ENCODE results near the gene PIGP.
"Not testable (repeated sequence)": the region's sequence is repeated elsewhere in the genome, so short reads cannot be mapped to it uniquely, and the experiment has no call there.

PIGP gene

DNA sequence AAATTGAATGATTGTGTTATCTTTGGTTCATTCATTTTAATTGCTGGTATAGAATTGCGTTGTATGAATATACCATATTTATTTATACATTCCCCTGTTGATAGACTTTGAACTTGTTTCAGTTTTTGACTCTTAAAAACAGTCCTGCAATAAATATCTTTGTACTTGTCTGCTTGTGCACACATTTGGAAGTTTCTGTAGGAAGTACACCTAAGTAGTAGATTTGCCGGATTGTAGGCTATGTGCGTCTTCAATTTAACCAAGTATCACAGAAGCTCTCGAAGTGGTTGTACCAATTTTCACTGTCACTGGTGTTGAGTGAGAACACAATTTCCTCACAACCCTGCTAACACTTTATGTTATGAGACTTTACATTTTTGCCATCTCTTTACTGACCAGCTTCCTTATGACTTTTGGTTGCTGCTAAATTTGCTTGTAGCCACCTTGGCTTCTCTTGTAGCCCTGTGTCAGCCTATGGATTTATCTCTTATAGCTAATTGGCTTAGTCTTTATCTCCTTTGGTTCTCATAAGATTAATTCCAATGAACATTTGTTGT lies 2.4 kb upstream of the PIGP start:
- no peak for DNase-seq

DNA sequence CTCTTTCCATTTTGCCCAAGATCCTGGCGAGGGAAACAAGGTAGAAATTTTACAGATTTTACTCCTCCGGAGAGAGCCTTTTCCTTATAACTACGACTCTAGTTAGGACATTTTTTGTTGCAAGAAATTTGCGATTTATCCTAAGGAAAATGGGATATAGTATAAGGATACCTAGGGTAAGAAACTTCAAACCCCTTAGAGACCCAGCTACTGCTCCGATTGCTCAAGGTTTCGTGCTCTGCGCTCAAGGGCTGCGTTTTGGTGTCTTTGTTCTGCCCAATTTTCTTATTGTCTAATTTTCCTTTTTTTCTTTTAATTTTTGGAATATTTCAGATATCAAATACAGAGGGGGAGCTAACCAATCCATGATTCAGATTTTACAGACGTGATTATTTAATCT lies 1.7 kb upstream of the PIGP start:
- DNase-seq = no peak

DNA sequence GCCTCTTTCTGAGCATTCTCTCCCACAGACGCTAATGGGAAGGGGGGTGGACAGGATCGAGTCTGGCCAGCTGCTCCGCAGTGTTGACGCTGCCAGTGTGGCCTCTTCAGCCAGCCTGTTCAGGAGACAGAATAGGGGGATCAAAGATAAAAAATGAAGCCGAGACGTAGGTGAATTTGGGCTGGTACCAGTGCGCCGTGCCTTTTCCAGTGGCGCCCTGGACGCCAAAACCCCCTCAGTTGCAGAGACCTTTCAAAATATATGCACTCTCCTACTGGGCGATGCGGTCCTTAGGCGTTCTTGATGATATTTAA lies 1.3 kb upstream of the PIGP start:
- DNase-seq = no peak

DNA sequence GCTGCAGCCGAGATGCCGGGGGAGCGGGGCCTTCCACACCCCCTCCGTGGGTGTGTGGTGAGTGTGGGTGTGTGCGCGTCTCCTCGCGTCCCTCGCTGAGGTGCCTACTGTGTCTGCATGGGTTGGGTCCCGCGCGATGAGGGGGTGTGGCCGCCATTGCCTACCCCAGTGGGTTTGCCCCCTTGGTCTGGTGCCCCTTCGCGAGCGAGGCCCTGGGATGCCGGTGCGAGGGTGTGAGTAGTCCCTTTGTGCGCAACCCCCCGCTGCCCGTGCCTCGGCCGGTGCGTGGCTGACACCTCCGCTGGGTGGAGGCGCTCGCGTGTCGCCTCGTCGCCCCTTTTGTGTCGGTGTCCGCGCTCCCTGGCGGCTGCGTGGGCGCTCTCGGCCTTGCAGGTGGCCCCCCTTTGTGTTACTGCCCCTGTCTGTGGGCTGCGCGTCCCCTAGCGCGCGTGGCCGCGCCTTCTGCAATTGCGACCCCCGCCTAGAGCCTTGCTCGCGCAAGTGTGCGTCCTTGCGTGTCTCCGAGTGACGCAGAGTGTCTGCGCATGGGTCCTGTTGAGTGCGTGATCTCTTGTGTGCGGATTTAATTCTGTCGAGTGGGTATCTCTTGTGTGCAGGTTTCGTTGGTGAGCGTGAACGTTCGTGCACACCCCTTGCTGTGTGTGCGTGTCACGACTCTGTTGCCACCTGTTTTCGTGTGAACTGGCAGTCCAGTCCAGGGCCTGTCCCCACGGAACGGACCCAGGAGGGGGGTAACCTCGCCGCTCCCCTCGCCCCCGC lies 736 bp upstream of the PIGP start:
- DNase-seq = peak; percentile 60

DNA sequence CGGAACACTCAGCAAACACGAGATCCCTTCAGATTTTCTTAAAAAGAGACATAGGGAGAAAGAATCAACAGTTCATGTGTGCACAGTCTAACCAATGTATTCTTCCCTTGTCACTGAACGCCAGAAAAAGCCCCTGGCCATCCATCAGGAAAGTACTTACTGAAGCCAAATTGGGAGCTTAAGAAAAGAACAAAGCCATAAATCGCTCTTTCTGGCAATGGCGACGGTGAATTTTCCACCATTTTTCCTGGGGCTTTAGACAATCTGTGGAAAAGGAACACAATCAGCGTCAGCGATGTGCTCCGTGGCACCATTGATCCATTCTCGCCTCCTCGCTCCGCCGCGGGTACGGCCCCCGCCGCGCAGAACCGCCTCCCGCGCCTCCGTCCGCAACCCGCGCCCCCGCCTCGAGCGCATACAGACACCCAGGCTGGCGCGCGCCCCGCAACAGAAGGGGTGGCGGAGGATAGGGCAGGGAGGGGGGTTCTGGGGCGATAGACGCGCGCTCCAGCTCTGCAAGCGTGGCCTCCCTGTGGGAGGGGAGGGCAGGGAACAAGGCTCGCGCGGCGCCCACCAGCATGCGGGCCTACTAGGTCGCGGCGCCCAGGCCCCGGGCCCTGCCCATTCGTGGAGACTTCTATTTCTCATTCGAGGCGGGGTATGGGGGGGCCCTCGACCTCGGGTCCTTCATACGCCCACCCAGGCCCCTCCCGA lies 440 bp downstream of the PIGP start:
- DNase-seq = peak; percentile 92

DNA sequence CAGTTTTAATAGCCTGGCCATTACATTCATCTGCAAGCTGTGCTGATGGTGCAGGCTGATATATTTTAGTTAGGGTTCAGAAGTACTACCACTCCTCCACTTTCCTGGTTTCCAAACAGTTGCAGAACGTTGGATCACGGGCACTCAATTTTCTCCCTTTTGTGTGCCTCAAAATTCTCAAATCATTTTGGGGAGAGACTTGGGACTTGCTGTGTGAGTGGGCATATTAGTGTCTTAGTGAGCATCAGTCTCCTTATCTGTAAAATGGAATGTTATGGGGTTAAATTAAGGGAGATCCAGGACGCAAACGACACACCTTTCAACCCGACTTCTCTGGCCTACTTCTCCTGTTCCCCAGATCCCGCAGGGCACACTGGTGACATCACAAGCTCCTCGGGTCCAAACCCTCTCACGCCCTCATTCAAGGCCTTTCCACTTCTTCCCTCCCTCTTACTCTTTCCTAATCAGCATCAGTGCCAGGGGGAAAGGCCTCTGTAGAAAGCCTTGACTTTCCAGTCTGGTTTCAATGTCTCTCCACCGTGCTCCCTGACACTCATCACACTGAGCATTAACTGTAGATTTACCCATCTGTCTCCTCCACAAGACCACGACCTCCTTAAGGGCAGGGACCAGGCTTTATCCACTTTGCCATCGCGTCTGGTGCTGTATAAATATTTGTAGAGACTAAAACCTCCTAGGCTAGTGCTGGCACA lies 1.2 kb downstream of the PIGP start:
- peak; percentile 38 for DNase-seq

DNA sequence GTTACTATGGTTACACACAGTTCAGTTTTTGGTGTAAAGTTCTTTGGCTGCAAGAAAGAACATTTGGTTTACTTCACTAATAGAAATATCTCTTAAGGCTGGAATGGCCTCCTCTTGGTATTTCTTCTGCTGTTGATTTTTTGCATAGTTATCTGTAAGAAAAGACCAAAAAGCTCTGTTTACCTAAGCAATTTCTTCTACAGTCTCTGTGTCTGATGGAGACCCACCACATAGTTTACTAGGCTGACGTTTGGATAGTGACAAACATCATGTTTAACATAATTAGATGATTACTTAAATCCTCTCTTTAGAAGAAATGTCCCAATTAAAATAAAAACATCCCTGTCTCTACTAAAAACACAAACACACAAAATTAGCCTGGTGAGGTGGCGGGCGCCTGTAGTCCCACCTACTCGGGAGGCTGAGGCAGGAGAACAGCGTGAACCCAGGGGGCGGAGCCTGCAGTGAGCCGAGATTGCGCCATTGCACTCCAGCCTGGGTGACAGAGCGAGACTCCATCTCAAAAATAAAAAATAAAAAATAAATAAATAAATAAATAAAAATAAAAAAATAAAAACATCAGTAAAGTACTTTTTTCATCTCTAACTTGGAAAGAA lies 7.2 kb downstream of the PIGP start:
- no peak for DNase-seq

DNA sequence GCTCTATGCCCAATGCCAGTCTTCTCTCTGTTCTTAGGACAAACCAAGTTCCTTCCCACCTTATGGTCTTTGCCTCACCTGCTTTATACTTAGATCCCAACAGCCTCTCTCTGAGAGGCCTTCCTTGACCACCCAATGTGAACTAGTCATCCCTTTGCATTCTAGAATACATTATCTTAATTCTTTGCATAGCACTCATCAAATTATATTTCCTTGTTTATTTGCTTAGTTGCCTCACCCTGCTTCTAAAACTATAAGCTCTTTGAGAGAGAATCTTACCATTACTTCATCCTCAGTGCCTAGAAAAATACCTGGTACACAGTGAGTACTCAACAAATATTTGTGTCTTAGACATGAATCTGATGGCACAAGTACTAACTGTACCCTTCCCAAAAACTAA lies 8.0 kb downstream of the PIGP start:
- DNase-seq = no peak

DNA sequence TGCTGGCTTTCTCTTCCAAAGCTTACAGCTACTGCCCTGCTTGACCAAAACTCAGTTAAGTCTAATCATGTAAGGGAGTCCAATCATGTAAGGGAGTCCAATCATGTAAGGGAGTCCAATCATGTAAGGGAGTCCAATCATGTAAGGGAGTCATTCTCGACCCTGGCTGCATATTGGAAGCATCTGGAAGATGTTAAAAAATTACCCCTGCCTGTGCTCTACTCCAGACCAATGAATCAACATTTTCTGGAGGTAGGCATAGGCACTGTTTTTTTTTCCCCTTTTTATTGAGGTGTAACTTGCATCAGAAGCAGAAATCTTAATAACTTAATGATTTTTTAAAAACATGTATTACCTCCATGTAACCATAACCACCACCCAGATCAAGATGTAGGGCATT lies 9.4 kb downstream of the PIGP start:
- no peak for DNase-seq

DNA sequence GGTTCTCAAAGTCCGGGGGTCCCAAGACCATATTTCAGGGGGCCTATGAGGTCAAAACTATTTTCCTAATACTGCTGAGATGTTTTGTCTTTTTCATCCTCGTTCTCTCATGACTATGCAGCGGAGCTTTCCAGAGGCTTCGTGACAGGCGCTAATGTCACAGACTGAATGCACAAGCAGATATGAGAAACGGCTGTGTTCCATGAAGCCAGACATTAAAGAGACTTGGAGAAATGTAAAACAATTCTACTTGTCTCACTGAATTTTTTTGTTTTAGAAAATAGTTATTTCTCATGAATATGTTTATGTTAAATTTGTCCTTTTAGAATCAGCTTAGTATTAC lies 10.3 kb downstream of the PIGP start:
- no peak for DNase-seq

DNA sequence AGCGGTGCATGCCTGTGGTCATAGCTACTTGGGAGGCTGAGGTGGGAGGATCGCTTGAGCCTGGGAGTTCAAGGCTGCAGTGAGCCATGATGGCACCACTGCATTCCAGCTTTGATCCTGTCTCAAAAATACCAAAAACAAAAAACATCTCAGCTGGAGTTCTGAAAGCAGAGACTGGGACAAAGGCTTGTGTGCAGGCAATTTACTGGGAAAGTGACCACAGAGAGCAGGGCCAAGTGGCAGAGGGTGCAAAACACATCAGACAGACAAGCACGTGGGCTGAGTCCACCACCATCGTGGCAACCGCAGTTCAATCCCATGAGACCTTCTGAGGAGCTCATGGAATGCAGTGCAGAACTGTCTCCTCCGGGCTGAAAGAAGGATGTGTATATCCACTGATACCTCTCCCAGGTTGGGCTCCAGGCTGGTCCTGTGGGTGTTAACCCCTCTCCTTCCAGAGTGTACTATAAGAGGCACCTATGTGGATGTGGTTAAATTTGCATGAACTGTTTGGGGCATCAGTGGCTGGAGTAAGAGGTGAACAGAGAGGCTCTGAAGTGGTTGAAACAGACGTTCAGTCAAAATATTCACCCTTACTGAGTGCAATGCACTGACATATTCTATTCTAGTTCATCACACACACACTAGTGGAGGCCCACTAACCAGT lies 10.8 kb downstream of the PIGP start:
- no peak for DNase-seq

DNA sequence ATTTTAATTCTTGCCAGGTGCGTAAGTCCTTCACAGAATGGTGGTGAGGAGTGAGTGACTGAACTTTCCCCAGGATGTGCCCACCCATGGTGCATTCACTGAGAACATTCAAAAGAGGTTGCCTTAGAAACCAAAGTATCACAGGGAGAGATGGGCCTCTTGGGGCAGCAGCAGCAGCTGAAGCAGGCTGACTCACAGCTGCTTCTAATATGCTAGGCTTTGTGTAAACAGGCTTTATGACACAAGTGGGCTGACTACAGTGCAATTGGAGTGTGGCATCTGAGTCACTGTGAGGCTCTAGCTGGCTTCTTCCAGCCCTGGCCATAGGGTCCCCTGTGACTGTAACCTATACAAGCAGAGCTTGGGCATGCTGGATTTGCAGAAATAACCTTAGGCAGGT lies 12.6 kb downstream of the PIGP start:
- DNase-seq = no peak

DNA sequence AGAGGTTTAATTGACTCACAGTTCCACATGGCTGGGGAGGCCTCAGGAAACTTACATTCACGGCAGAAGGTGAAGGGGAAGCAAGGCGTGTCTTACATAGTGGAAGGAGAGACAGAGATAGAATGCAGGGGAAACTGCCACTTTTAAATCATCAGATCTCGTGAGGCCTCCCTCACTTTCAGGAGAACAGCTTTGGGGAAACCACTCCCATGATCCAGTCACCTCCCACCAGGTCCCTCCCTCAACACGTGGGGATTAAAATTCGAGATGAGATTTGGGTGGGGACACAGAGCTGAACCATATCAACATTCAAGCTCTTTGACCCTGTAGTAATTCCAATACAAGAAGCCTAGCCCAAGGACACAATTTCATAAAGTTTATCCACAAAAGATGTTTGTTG lies 13.7 kb downstream of the PIGP start:
- no peak for DNase-seq

DNA sequence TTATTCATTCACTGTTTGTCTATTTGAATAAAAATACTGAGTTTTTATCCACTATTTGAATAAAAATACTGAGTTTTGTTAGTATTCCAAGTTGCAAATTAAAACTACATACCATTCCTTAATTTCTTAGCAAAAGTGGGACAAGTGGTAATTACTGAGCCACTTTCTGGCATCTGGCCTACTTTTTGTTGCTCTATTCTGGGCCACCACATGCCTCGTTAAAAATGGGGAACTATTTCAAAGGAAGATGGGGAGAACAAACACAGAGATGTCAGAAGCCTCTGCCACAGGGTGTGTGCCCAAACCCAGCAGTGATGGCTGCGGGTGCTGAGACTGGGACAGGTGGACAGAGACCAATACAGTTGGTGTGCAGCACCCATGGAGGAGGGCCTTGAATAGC lies 14.6 kb downstream of the PIGP start:
- DNase-seq = no peak

DNA sequence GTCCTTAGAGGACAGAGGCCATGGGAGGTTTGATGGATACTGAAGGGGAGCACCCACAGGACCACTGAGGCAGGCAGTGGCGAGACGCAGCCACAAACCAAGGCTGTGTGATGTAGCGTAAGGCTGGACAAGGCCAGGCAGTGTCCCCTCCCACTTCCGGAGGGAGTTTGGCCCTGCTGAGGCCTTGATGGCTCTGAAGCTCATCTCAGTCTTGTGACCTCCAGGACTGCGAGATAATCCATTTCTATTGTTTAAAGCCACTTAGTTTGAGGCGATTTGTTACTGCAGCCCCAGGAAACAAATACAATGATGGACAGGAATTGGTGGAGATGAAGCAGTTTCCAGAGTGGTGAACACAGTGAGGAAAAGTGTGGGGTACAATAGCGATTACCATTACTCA lies 15.3 kb downstream of the PIGP start:
- DNase-seq = no peak

DNA sequence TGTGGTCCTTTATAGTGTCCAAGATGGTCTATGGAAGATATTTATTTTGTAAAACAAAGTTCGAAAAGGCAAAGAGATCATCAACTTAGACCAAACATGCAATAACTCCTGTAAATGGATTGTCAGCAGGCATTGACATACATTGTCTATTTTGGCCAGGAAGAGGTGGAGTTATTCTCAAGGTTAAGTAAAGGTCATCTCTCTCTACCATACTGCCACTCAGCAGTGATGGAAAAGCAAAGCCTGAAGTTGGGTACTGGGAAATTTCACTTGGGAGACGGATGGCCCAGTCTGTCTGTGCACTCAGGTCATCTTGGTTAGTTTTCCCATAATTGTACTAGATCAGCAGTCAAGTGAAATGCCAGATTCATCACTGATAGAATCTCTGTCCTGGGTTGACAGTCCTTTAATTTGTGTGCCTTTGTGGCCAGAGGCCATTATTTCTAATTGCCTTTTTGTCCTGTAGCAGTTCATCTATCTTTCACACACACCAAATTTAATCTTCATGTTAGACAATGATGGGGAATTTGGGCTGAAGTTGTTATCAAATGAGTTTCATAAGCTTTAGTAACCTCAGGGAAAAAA lies 17.5 kb downstream of the PIGP start:
- DNase-seq = no peak

DNA sequence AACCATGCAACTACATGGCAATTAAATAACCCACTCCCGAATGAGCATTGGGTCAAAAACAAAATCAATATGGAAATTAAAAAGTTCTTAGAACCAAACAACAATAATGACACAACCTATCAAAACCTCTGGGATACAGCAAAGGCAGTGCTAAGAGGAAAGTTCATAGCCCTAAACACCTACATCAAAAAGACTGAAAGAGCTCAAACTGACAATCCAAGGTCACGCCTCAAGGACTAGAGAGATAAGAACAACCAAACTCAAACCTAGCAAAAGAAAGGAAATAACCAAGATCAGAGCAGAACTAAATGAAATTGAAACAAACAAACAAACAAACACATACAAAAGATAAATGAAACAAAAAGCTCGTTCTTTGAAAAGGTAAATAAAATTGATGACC lies 23.1 kb downstream of the PIGP start:
- not testable (repeated sequence) for DNase-seq

DNA sequence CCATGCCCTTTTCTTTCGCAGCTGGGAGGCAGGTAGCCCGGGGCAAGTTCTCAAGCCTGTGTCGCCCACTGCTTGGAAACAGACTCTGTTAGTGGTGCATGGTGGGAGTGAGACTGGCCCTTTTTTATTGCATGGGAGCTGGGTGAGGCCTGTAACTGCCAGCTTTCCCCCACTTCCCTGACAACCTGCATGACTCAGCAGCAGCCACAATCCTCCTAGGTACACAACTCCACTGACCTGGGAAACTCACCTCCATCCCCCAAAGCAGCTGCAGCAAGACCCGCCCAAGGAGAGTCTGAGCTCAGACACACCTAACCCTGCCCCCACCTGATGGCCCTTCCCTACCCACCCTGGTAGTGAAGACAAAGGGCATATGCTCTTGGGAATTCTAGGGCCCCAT lies 25.8 kb downstream of the PIGP start:
- no peak for DNase-seq

DNA sequence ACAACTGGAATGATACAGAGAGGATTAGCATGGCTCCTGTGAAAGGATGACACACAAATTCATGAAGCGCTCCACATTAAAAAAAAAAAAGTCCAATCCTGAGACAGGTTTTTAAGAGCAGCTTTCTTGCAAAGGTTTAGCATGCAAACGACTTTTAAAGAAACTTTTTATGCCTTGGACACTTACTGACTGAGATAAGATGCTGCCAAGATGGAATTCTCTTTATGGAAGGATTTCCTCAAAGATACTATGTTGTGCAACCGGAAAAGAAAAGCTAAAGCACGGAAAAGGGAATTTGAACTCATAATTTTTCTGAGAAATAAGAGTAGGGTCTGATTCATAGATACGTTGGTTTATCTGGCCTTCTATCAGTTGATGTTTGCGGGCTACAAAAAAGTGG lies 27.3 kb downstream of the PIGP start:
- DNase-seq = no peak

DNA sequence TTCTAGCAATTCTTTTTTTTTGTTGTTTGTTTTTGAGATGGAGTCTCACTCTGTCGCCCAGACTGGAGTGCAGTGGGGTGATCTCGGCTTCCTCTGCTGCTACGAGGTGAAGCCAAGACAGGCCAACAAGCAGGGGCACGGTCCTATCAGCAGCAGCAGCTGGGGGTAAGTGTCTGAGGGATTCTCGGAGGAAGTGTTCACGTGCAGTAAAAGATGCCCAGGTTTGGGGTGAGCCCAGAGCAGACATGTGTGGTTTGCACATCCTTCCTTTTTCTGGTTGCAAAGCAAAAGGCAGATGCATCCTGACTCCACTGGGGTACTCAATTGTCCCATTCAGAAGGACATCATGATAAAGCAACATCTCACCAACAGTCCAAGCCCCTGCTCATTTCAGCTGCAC lies 27.7 kb downstream of the PIGP start:
- no peak for DNase-seq

DNA sequence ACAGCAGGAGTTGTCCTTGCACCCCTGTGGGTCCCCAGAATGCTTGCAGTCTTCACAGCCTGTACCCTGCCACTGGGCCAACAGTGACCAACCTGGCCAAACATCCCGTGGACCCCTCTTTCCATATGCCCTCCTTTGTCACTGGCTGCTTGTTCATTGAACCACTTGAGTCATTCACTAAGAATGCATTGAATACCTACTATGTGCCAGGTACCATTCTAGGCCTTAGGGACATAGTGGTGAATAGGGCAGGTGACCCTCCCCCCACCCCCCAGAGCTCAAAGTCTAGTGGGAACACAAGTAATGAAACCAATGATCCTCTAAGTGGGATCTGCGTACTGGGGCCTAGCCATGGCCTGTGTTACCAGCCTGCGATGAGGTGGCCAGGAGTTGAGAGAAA lies 28.2 kb downstream of the PIGP start:
- no peak for DNase-seq

DNA sequence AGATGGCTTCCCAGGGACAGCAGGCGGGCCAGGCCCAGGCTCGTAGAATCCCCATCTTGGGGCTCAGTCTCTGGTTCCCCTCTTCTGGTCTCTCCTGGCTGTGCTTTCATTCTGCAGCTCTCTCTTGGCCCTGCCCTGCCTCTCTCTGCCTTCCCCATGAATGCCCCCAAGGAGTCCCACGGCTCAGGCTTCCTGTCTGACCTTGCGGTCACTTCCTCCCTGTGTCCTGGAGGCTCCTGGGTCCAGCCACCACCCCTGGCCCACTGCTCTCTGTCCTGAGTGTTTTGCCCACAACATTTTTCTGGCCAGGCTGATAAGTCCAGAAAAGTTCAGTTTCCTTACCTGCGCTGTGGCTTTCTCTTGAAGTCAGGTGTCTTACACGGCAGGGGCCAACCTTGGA lies 29.1 kb downstream of the PIGP start:
- no peak for DNase-seq

Data from midbrain (tissue), 1 donor.